ENCODE results near the gene RAMACL.
"Not testable (repeated sequence)": the region's sequence is repeated elsewhere in the genome, so short reads cannot be mapped to it uniquely, and the experiment has no call there.

RAMACL gene

GRCh38 chr6:166586424-166587156 is at the start of gene RAMACL:
RAMACL (minus strand) TSS chr6:166586678; CDS start chr6:166586477, 201 bp downstream.
- peak in 1 of 2 donors; percentile 21 for DNase-seq (ENCODE audit: low read depth in 1 of 2, low spot score in 1 of 2)

GRCh38 chr6:166635013-166635970 is 48.8 kb upstream of the RAMACL start:
- DNase-seq (ENCODE audit: low read depth in 1 of 2, low spot score in 1 of 2) = no peak

- DNase-seq (ENCODE audit: low read depth in 1 of 2, low spot score in 1 of 2) = not testable (repeated sequence)
Observed at GRCh38 chr6:166634581-166634980, 48.1 kb upstream of the RAMACL start.

- DNase-seq (ENCODE audit: low read depth in 1 of 2, low spot score in 1 of 2) = no peak
Observed at GRCh38 chr6:166633732-166634535, 47.5 kb upstream of the RAMACL start.

- DNase-seq (ENCODE audit: low read depth in 1 of 2, low spot score in 1 of 2) = no peak
Observed at GRCh38 chr6:166632731-166633130, 46.3 kb upstream of the RAMACL start.

- no peak for DNase-seq (ENCODE audit: low read depth in 1 of 2, low spot score in 1 of 2)
Observed at GRCh38 chr6:166630462-166630861, 44.0 kb upstream of the RAMACL start.

GRCh38 chr6:166629628-166630027 is 43.1 kb upstream of the RAMACL start:
- no peak for DNase-seq (ENCODE audit: low read depth in 1 of 2, low spot score in 1 of 2)

GRCh38 chr6:166627875-166628801 is 41.7 kb upstream of the RAMACL start:
- peak in 1 of 2 donors; percentile 20 for DNase-seq (ENCODE audit: low read depth in 1 of 2, low spot score in 1 of 2)

- DNase-seq (ENCODE audit: low read depth in 1 of 2, low spot score in 1 of 2) = peak; percentile 100
Observed at GRCh38 chr6:166627033-166627874, 40.8 kb upstream of the RAMACL start, which contains the start of gene RPS6KA2. RPS6KA2 (minus strand) TSS chr6:166627251; CDS start chr6:166627019, 232 bp downstream.

- DNase-seq (ENCODE audit: low read depth in 1 of 2, low spot score in 1 of 2) = peak in 1 of 2 donors; percentile 16
Observed at GRCh38 chr6:166626177-166627032, 39.9 kb upstream of the RAMACL start.

GRCh38 chr6:166625356-166625755 is 38.9 kb upstream of the RAMACL start:
- no peak for DNase-seq (ENCODE audit: low read depth in 1 of 2, low spot score in 1 of 2)

GRCh38 chr6:166624275-166624674 is 37.8 kb upstream of the RAMACL start:
- no peak for DNase-seq (ENCODE audit: low read depth in 1 of 2, low spot score in 1 of 2)

GRCh38 chr6:166623318-166623717 is 36.8 kb upstream of the RAMACL start:
- no peak for DNase-seq (ENCODE audit: low read depth in 1 of 2, low spot score in 1 of 2)

GRCh38 chr6:166621114-166621540 is 34.6 kb upstream of the RAMACL start:
- no peak for DNase-seq (ENCODE audit: low read depth in 1 of 2, low spot score in 1 of 2)

- no peak for DNase-seq (ENCODE audit: low read depth in 1 of 2, low spot score in 1 of 2)
Observed at GRCh38 chr6:166620478-166621113, 34.1 kb upstream of the RAMACL start.

- no peak for DNase-seq (ENCODE audit: low read depth in 1 of 2, low spot score in 1 of 2)
Observed at GRCh38 chr6:166619912-166620311, 33.4 kb upstream of the RAMACL start.

Data from activated CD4-positive, alpha-beta T cell treated with anti-CD3 and anti-CD28 coated beads, Interleukin-2, amount 50 U/mL, for 24 hours (primary cell).